WTC11 (cell line): ENCODE data around the gene TSPAN18. TPM values are rescaled to one million over a fixed set of nuclear protein-coding genes. Genes with fewer than 3 reads are reported as not detected.

ENCODE experiments used
- ATAC-seq: fragments of 200-7000 bp; cut with Tn5 transposase; 2 replicates; pipeline ENCODE4 v1.10.0; 2021; ENCODE audit warnings: mild to moderate bottlenecking, moderate library complexity
- CTCF ChIA-PET: fragments of 300-600 bp; sonication (Branson Sonifier 250); formaldehyde crosslinking; loops from one replicate; lab custom pipeline; 2021; ENCODE audit warnings: antibody characterized with exemption; lab: Charles Lee
- POLR2A ChIA-PET: fragments of 350-600 bp; sonication (Branson Sonifier 250); formaldehyde crosslinking; loops from one replicate; lab custom pipeline; 2021; ENCODE audit warnings: antibody characterized with exemption; lab: Charles Lee
- DNase-seq: peaks from one replicate; pipeline ENCODE4 v3.0.0; 2021; ENCODE audit warnings: low spot score
- H3K27ac Mint-ChIP-seq: 2 replicates; pipeline ENCODE4 v1.8.0; 2021; ENCODE audit warnings: mixed read lengths
- H3K27me3 Mint-ChIP-seq: 2 replicates; pipeline ENCODE4 v1.8.0; 2021; ENCODE audit warnings: low read depth, mild to moderate bottlenecking, moderate library complexity, mixed read lengths
- H3K36me3 Mint-ChIP-seq: 2 replicates; pipeline ENCODE4 v1.8.0; 2021; ENCODE audit warnings: mixed read lengths
- H3K4me1 Mint-ChIP-seq: 2 replicates; pipeline ENCODE4 v1.8.0; 2022; ENCODE audit warnings: mixed read lengths
- H3K4me3 Mint-ChIP-seq: 2 replicates; pipeline ENCODE4 v1.8.0; 2021; ENCODE audit warnings: mild to moderate bottlenecking, moderate library complexity, mixed read lengths
- H3K9me3 Mint-ChIP-seq: 2 replicates; pipeline ENCODE4 v1.8.0; 2021; ENCODE audit warnings: mixed read lengths
- FOXJ3 ChIP-seq: sonication (generic); formaldehyde crosslinking; IDR thresholded peaks from 2 replicates; pipeline ENCODE4 v1.9.0; 2021; ENCODE audit warnings: missing genetic modification reagents, mild to moderate bottlenecking, borderline replicate concordance
- NFATC4 ChIP-seq: fragments of 250-450 bp; sonication (Bioruptor Pico); IDR thresholded peaks from 2 replicates; pipeline ENCODE4 v1.9.0; 2021; ENCODE audit warnings: mild to moderate bottlenecking
- NFYB ChIP-seq: sonication (generic); formaldehyde crosslinking; conservative IDR thresholded peaks from 2 replicates; pipeline ENCODE4 v1.8.0; 2022; ENCODE audit warnings: low read depth, missing genetic modification reagents
- NR2C2 ChIP-seq: sonication (generic); formaldehyde crosslinking; IDR thresholded peaks from 2 replicates; pipeline ENCODE4 v1.8.0; 2022; ENCODE audit warnings: mild to moderate bottlenecking, missing genetic modification reagents
- SMAD3 ChIP-seq: sonication (generic); formaldehyde crosslinking; IDR thresholded peaks from 2 replicates; pipeline ENCODE4 v1.8.0; 2022; ENCODE audit warnings: missing genetic modification reagents, mild to moderate bottlenecking, borderline replicate concordance
- TP53 ChIP-seq: sonication (generic); formaldehyde crosslinking; IDR thresholded peaks from 2 replicates; pipeline ENCODE4 v1.8.1; 2023; ENCODE audit warnings: mild to moderate bottlenecking, missing genetic modification reagents
- ZNF121 ChIP-seq: sonication (generic); formaldehyde crosslinking; IDR thresholded peaks from 2 replicates; pipeline ENCODE4 v1.8.0; 2023; ENCODE audit warnings: missing genetic modification reagents
- ZNF219 ChIP-seq: sonication (generic); formaldehyde crosslinking; IDR thresholded peaks from 2 replicates; pipeline ENCODE4 v1.8.0; 2023; ENCODE audit warnings: missing genetic modification reagents, mild to moderate bottlenecking, borderline replicate concordance
- ZNF232 ChIP-seq: sonication (generic); formaldehyde crosslinking; IDR thresholded peaks from 2 replicates; pipeline ENCODE4 v1.8.0; 2022; ENCODE audit warnings: mild to moderate bottlenecking, missing genetic modification reagents
- ZNF263 ChIP-seq: sonication (generic); formaldehyde crosslinking; IDR thresholded peaks from 2 replicates; pipeline ENCODE4 v1.8.1; 2022; ENCODE audit warnings: low read depth, mild to moderate bottlenecking, moderate library complexity, missing genetic modification reagents
- total RNA-seq: library from RNA; stranded (reverse); gene quantifications from 3 replicates; pipeline ENCODE4 v1.2.3, GENCODE V29; 2021
- TF ChIP-seq, protein P1 (sequence below): sonication (generic); formaldehyde crosslinking; IDR thresholded peaks from 2 replicates; pipeline ENCODE4 v1.8.1; 2023; ENCODE audit warnings: mild to moderate bottlenecking, missing genetic modification reagents
- TF ChIP-seq, protein P2 (sequence below): fragments of 200-600 bp; IDR thresholded peaks from 2 replicates; pipeline ENCODE4 v1.8.0; 2022; ENCODE audit warnings: antibody characterized with exemption
- TF ChIP-seq, protein P3 (sequence below): fragments of 250-450 bp; sonication (Bioruptor Pico); IDR thresholded peaks from 2 replicates; pipeline ENCODE4 v1.9.0; 2021; ENCODE audit warnings: mild to moderate bottlenecking, borderline replicate concordance
- TF ChIP-seq, protein P4 (sequence below): sonication (generic); formaldehyde crosslinking; IDR thresholded peaks from 2 replicates; pipeline ENCODE4 v1.8.1; 2022; ENCODE audit warnings: mild to moderate bottlenecking, missing genetic modification reagents, moderate library complexity, borderline replicate concordance
- TF ChIP-seq, protein P5 (sequence below): sonication (generic); formaldehyde crosslinking; IDR thresholded peaks from 2 replicates; pipeline ENCODE4 v1.8.1; 2023; ENCODE audit warnings: mild to moderate bottlenecking, missing genetic modification reagents, moderate library complexity
- TF ChIP-seq, protein P6 (sequence below): fragments of 250-450 bp; sonication (Bioruptor Pico); IDR thresholded peaks from 2 replicates; pipeline ENCODE4 v1.9.0; 2021; ENCODE audit warnings: mild to moderate bottlenecking
- TF ChIP-seq, protein P7 (sequence below): sonication (generic); formaldehyde crosslinking; IDR thresholded peaks from 2 replicates; pipeline ENCODE4 v1.8.0; 2023; ENCODE audit warnings: missing genetic modification reagents, mild to moderate bottlenecking, borderline replicate concordance
- TF ChIP-seq, protein P8 (sequence below): fragments of 250-450 bp; sonication (Bioruptor Pico); IDR thresholded peaks from 2 replicates; pipeline ENCODE4 v1.9.0; 2021; ENCODE audit warnings: moderate library complexity, mild to moderate bottlenecking, inconsistent platforms, borderline replicate concordance
- TF ChIP-seq, protein P9 (sequence below): sonication (generic); formaldehyde crosslinking; IDR thresholded peaks from 2 replicates; pipeline ENCODE4 v1.8.1; 2022; ENCODE audit warnings: low read depth, missing genetic modification reagents, borderline replicate concordance

The TSPAN18 gene
- total RNA-seq, 1 experiment from 2014 or later, result 44.7 TPM

DNA sequence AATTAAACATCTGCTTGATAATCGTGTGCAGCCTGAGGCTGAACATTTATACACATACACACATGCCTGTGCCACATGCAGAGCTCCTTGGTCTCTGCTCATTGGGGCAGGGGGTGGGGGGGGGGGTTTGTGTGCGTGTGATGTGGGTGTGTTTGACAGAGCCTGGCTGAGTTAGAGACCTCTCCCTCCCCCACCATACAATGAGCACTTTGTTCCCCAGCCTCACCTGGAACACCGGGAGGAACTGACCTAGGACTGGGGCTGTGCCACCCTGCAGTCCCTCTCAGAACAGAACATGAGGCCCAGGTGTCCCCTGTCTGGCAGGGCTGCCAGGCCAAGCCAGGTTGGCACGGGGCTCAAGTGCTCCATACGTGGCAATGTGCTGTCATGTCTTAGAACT is 127.3 kb downstream of the TSPAN18 start:
- POLR2A ChIA-PET, result no interaction called here
- CTCF ChIA-PET, result no interaction called here
- ATAC-seq, result no peak
- DNase-seq, result no peak
- TF ChIP-seq, protein P1, sequence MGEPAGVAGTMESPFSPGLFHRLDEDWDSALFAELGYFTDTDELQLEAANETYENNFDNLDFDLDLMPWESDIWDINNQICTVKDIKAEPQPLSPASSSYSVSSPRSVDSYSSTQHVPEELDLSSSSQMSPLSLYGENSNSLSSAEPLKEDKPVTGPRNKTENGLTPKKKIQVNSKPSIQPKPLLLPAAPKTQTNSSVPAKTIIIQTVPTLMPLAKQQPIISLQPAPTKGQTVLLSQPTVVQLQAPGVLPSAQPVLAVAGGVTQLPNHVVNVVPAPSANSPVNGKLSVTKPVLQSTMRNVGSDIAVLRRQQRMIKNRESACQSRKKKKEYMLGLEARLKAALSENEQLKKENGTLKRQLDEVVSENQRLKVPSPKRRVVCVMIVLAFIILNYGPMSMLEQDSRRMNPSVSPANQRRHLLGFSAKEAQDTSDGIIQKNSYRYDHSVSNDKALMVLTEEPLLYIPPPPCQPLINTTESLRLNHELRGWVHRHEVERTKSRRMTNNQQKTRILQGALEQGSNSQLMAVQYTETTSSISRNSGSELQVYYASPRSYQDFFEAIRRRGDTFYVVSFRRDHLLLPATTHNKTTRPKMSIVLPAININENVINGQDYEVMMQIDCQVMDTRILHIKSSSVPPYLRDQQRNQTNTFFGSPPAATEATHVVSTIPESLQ, result no peak
- TF ChIP-seq SMAD3 (CRISPR knock-in tag) (no peak), ZNF219 (no peak), TP53 (CRISPR knock-in tag) (no peak), ZNF263 (CRISPR knock-in tag) (no peak), NFATC4 (no peak), NFYB (no peak), ZNF232 (no peak), ZNF121 (no peak), FOXJ3 (no peak), NR2C2 (CRISPR knock-in tag) (no peak)
- TF ChIP-seq, protein P2, sequence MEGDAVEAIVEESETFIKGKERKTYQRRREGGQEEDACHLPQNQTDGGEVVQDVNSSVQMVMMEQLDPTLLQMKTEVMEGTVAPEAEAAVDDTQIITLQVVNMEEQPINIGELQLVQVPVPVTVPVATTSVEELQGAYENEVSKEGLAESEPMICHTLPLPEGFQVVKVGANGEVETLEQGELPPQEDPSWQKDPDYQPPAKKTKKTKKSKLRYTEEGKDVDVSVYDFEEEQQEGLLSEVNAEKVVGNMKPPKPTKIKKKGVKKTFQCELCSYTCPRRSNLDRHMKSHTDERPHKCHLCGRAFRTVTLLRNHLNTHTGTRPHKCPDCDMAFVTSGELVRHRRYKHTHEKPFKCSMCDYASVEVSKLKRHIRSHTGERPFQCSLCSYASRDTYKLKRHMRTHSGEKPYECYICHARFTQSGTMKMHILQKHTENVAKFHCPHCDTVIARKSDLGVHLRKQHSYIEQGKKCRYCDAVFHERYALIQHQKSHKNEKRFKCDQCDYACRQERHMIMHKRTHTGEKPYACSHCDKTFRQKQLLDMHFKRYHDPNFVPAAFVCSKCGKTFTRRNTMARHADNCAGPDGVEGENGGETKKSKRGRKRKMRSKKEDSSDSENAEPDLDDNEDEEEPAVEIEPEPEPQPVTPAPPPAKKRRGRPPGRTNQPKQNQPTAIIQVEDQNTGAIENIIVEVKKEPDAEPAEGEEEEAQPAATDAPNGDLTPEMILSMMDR, result no peak
- TF ChIP-seq, protein P3, sequence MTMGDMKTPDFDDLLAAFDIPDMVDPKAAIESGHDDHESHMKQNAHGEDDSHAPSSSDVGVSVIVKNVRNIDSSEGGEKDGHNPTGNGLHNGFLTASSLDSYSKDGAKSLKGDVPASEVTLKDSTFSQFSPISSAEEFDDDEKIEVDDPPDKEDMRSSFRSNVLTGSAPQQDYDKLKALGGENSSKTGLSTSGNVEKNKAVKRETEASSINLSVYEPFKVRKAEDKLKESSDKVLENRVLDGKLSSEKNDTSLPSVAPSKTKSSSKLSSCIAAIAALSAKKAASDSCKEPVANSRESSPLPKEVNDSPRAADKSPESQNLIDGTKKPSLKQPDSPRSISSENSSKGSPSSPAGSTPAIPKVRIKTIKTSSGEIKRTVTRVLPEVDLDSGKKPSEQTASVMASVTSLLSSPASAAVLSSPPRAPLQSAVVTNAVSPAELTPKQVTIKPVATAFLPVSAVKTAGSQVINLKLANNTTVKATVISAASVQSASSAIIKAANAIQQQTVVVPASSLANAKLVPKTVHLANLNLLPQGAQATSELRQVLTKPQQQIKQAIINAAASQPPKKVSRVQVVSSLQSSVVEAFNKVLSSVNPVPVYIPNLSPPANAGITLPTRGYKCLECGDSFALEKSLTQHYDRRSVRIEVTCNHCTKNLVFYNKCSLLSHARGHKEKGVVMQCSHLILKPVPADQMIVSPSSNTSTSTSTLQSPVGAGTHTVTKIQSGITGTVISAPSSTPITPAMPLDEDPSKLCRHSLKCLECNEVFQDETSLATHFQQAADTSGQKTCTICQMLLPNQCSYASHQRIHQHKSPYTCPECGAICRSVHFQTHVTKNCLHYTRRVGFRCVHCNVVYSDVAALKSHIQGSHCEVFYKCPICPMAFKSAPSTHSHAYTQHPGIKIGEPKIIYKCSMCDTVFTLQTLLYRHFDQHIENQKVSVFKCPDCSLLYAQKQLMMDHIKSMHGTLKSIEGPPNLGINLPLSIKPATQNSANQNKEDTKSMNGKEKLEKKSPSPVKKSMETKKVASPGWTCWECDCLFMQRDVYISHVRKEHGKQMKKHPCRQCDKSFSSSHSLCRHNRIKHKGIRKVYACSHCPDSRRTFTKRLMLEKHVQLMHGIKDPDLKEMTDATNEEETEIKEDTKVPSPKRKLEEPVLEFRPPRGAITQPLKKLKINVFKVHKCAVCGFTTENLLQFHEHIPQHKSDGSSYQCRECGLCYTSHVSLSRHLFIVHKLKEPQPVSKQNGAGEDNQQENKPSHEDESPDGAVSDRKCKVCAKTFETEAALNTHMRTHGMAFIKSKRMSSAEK (CRISPR knock-in tag), result no peak
- TF ChIP-seq, protein P4, sequence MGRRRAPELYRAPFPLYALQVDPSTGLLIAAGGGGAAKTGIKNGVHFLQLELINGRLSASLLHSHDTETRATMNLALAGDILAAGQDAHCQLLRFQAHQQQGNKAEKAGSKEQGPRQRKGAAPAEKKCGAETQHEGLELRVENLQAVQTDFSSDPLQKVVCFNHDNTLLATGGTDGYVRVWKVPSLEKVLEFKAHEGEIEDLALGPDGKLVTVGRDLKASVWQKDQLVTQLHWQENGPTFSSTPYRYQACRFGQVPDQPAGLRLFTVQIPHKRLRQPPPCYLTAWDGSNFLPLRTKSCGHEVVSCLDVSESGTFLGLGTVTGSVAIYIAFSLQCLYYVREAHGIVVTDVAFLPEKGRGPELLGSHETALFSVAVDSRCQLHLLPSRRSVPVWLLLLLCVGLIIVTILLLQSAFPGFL (CRISPR knock-in tag), result no peak
- TF ChIP-seq, protein P5, sequence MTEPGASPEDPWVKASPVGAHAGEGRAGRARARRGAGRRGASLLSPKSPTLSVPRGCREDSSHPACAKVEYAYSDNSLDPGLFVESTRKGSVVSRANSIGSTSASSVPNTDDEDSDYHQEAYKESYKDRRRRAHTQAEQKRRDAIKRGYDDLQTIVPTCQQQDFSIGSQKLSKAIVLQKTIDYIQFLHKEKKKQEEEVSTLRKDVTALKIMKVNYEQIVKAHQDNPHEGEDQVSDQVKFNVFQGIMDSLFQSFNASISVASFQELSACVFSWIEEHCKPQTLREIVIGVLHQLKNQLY (CRISPR knock-in tag), result no peak
- TF ChIP-seq, protein P6, sequence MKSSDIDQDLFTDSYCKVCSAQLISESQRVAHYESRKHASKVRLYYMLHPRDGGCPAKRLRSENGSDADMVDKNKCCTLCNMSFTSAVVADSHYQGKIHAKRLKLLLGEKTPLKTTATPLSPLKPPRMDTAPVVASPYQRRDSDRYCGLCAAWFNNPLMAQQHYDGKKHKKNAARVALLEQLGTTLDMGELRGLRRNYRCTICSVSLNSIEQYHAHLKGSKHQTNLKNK (CRISPR knock-in tag), result no peak
- TF ChIP-seq, protein P7, sequence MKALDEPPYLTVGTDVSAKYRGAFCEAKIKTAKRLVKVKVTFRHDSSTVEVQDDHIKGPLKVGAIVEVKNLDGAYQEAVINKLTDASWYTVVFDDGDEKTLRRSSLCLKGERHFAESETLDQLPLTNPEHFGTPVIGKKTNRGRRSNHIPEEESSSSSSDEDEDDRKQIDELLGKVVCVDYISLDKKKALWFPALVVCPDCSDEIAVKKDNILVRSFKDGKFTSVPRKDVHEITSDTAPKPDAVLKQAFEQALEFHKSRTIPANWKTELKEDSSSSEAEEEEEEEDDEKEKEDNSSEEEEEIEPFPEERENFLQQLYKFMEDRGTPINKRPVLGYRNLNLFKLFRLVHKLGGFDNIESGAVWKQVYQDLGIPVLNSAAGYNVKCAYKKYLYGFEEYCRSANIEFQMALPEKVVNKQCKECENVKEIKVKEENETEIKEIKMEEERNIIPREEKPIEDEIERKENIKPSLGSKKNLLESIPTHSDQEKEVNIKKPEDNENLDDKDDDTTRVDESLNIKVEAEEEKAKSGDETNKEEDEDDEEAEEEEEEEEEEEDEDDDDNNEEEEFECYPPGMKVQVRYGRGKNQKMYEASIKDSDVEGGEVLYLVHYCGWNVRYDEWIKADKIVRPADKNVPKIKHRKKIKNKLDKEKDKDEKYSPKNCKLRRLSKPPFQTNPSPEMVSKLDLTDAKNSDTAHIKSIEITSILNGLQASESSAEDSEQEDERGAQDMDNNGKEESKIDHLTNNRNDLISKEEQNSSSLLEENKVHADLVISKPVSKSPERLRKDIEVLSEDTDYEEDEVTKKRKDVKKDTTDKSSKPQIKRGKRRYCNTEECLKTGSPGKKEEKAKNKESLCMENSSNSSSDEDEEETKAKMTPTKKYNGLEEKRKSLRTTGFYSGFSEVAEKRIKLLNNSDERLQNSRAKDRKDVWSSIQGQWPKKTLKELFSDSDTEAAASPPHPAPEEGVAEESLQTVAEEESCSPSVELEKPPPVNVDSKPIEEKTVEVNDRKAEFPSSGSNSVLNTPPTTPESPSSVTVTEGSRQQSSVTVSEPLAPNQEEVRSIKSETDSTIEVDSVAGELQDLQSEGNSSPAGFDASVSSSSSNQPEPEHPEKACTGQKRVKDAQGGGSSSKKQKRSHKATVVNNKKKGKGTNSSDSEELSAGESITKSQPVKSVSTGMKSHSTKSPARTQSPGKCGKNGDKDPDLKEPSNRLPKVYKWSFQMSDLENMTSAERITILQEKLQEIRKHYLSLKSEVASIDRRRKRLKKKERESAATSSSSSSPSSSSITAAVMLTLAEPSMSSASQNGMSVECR, result no peak
- TF ChIP-seq, protein P8, sequence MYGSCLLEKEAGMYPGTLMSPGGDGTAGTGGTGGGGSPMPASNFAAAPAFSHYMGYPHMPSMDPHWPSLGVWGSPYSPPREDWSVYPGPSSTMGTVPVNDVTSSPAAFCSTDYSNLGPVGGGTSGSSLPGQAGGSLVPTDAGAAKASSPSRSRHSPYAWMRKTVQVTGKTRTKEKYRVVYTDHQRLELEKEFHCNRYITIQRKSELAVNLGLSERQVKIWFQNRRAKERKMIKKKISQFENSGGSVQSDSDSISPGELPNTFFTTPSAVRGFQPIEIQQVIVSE (CRISPR knock-in tag), result no peak
- TF ChIP-seq, protein P9, sequence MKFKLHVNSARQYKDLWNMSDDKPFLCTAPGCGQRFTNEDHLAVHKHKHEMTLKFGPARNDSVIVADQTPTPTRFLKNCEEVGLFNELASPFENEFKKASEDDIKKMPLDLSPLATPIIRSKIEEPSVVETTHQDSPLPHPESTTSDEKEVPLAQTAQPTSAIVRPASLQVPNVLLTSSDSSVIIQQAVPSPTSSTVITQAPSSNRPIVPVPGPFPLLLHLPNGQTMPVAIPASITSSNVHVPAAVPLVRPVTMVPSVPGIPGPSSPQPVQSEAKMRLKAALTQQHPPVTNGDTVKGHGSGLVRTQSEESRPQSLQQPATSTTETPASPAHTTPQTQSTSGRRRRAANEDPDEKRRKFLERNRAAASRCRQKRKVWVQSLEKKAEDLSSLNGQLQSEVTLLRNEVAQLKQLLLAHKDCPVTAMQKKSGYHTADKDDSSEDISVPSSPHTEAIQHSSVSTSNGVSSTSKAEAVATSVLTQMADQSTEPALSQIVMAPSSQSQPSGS (CRISPR knock-in tag), result no peak
- Mint-ChIP-seq H3K27me3 (peaks cover under 1% of the 10 kb centered on the region; the same call in 1 of the 2 replicates), H3K9me3 (no peaks in the 10 kb centered on the region), H3K36me3 (no peaks in the 10 kb centered on the region), H3K4me1 (peaks cover 44% of the 10 kb centered on the region), H3K27ac (no peak overlapping the region), H3K4me3 (no peak overlapping the region)
